ENCODE data around the gene MIGA2. TPM values are rescaled to one million over a fixed set of nuclear protein-coding genes. Genes with fewer than 3 reads are reported as not detected.

MIGA2 gene
- total and polyA plus RNA-seq, 9 of the 15 experiments (the other 6 are each of a cell fraction or from before 2014, with no cell fraction given) = 0.15 to 54.1 (median 18.0) TPM

GRCh38 chr9:129081388-129081904, 45.0 kb downstream of the MIGA2 start (continued):
- TF ChIP-seq RREB1 (CRISPR knock-in tag; IDR thresholded peaks at IDR 0.05) = no peak
- TF ChIP-seq DPF2 (IDR thresholded peaks at IDR 0.05) = no peak
- TF ChIP-seq IFI16 (CRISPR knock-in tag; IDR thresholded peaks at IDR 0.05) = no peak
- TF ChIP-seq ZNF407 (IDR thresholded peaks at IDR 0.05; ENCODE audit: low read depth) = no peak
- TF ChIP-seq HDAC8 (tag; IDR thresholded peaks at IDR 0.05) = no peak
- peak; percentile 44; the same call in 1 of the 2 replicates for TF ChIP-seq PHF8 (IDR thresholded peaks at IDR 0.05; ENCODE audit: borderline replicate concordance, low read length)
- no peak for TF ChIP-seq PATZ1 (CRISPR knock-in tag; IDR thresholded peaks at IDR 0.05; ENCODE audit: borderline replicate concordance)
- no peak for TF ChIP-seq NR4A1 (CRISPR knock-in tag; IDR thresholded peaks at IDR 0.05)
- TF ChIP-seq NR4A1 (tag; IDR thresholded peaks at IDR 0.05) = no peak
- TF ChIP-seq USF2 (CRISPR knock-in tag; IDR thresholded peaks at IDR 0.05) = no peak
